Lower leg skin (tissue), 3 donors: ENCODE data around the gene DPH2.

Source experiments
- POLR2A ChIP-seq, 2 donors: fragments of 450-650 bp; IDR thresholded peaks; one replicate each; pipeline ENCODE4 v1.6.1; 2016 to 2017; ENCODE audit warnings: antibody characterized with exemption in 2 of 2, mild to moderate bottlenecking in 1 of 2, moderate library complexity in 1 of 2
- TF ChIP-seq, protein P1 (sequence below), 3 donors: fragments of 450-650 bp; IDR thresholded peaks; one replicate each; pipeline ENCODE4 v1.5.1; 2016; ENCODE audit warnings: antibody characterized with exemption in 3 of 3, mild to moderate bottlenecking in 3 of 3, moderate library complexity in 2 of 3

DNA sequence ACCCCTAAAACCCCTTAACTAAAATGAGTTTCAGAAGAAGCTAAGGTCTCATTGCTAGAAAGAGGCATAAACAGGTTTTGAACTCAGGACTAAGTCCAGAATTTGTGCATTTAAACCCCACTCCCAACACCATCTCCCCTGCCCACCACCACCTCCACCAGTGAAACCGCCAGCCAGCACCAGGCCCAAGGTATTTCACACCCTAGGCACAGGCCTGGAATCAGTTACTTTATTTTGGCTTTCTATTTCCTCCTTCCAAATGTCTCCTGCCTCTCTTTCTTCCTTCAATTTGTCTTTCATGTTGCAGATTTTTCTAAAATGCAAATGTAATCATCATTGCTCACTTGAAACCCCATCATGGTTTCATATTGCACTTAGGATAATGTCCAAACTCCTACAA lies 24.9 kb upstream of the DPH2 start:
- TF ChIP-seq, protein P1, sequence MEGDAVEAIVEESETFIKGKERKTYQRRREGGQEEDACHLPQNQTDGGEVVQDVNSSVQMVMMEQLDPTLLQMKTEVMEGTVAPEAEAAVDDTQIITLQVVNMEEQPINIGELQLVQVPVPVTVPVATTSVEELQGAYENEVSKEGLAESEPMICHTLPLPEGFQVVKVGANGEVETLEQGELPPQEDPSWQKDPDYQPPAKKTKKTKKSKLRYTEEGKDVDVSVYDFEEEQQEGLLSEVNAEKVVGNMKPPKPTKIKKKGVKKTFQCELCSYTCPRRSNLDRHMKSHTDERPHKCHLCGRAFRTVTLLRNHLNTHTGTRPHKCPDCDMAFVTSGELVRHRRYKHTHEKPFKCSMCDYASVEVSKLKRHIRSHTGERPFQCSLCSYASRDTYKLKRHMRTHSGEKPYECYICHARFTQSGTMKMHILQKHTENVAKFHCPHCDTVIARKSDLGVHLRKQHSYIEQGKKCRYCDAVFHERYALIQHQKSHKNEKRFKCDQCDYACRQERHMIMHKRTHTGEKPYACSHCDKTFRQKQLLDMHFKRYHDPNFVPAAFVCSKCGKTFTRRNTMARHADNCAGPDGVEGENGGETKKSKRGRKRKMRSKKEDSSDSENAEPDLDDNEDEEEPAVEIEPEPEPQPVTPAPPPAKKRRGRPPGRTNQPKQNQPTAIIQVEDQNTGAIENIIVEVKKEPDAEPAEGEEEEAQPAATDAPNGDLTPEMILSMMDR (IDR thresholded peaks at IDR 0.05), result no peak
- TF ChIP-seq POLR2A (IDR thresholded peaks at IDR 0.05), result no peak
